ENCODE data around the gene GANAB.
"Not testable (repeated sequence)": the region's sequence is repeated elsewhere in the genome, so short reads cannot be mapped to it uniquely, and the experiment has no call there.

GANAB gene

GRCh38 chr11:62666259-62666926, 20.0 kb upstream of the GANAB start:
- no peak for DNase-seq

DNA sequence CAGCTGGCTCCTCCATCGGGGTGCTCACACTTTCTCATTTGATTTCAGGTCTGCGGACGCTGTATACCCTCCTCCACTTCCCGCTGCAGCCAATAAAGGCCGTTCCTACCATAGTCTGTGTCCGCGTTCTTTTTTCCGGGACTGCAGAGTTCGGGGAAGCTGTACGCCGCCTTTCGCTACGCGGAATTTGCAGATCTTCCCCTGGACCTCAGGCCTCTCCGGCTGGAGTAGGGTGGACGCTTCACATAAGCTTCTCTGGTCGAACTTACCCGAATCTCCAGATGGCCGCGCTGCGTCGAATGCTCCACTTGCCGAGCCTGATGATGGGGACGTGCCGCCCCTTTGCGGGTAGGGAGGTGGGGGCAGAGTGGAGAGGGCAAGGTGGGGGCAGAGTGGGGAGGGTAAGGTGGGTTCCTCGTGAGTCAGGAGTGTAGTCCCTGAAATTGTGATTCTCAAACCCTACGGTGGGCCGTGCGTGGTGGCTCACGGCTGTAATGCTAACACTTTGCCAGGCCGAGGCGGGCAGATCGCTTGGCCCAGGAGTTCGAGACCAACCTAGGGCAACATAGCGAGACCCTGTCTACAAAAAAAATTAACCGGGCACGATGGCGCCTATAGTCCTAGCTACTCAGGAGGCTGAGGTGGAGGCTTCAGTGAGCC, 19.3 kb upstream of the GANAB start:
- peak; percentile 81 for DNase-seq

DNA sequence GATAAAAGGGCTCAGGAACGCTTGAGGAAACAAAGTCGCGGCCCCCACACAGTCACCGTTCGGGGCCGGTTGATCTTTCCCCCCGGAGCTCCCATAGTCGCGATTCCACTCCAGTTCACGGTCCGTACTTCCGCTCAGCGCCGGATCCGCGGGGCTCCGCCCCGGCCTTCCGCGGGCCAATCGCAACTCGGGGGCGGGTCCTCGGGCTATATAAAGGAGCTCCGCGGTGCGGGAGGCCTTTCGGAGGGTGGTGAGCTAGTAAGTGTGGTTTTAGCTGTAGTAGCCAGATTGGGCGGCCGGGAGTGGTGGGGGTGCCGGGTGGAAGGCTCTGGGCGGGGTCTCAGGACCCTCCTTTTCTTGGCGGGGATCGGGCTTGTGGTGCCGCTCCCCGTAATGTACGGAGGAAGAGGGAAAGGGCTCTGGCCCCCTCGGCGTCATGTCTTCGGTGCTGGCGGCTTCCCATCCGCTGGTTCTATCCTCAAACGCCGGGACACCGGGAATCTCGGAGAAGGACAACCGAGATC, 18.7 kb upstream of the GANAB start, which contains the start of the genes C11orf98 and CSKMT:
Gene C11orf98 (minus strand): TSS at position 136 of the 524 bp plus-strand sequence. CDS start 41 bp downstream, at position 95.
Gene CSKMT (plus strand): TSS at position 238 of the 524 bp plus-strand sequence. CDS start 568 bp downstream, outside the sequence.
- DNase-seq = peak; percentile 96

DNA sequence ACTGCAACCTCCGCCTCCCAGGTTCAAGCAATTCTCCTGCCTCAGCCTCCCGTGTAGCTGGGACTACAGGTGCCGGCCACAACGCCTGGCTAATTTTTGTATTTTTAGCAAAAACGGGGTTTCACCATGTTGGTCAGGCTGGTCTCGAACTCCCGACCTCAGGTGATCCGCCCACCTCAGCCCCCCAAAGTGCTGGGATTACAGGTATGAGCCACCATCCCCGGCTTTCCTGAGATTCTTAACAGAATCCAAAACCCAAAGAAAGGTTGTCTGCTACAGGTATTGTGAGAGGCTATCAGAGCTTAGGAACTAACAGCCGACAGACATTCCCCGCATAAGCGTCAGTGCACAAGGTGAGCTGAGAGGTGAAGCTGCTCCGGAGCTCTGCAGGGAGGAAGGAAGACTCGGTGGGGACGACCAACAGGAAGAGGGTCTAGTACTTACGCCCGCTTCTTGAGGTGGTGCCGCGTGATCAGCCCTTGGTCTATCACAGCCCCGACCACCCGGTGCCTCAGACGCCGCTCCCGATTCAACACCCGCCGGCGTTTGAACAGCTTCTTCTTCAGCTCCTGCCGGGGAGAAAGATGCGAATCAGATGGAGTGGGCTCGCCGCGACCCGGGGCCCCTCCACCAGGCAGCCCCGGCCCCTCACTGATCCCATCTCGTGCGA, 18.1 kb upstream of the GANAB start:
- DNase-seq = peak; percentile 53

- DNase-seq = no peak
Measured at GRCh38 chr11:62656796-62657429, 10.5 kb upstream of the GANAB start.

DNA sequence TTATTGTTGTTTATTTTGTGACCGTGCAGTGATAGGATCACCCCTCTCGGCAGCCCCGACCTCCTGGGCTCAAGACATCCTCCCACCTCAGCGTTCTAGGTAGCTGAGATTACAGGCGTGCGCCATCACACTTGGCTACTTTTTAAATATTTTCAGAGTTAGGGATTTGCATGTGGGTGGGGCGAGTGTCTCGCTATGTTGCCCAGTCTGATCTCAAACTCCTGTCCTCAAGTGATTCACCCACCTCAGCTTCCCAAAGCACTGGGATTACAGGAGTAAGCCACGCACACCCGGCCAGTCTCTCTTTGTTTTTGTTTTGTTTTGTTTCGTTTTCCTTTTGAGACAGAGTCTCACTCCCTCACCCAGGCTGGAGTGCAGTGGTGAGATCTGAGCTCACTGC, 7.9 kb upstream of the GANAB start:
- DNase-seq = no peak

GRCh38 chr11:62652161-62653006, 6.0 kb upstream of the GANAB start:
- no peak for DNase-seq

- not testable (repeated sequence) for DNase-seq
Measured at GRCh38 chr11:62650283-62650682, 3.9 kb upstream of the GANAB start.

GRCh38 chr11:62649486-62649885, 3.1 kb upstream of the GANAB start:
- DNase-seq = no peak

DNA sequence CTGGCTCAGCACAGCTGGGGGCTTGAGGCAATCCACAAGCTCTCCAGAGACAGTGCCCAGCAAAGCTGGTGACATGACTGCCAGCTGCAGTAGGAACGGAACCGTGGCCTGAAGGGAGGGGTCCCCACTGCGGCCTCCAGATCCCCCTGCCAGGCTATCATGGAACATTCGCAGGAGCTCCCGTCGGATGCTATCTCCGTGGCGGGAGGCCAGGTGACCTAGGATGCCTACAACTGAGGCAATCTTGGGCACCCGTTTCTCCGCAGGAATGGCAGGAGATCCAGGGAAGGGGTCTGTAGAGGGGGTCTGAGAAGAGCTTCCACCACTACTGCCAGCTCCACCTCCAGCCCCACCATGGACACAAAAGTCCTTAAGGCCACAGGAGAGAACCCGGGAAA, 2.6 kb upstream of the GANAB start:
- no peak for DNase-seq

- no peak for DNase-seq
Measured at GRCh38 chr11:62648185-62648966, 2.0 kb upstream of the GANAB start.

DNA sequence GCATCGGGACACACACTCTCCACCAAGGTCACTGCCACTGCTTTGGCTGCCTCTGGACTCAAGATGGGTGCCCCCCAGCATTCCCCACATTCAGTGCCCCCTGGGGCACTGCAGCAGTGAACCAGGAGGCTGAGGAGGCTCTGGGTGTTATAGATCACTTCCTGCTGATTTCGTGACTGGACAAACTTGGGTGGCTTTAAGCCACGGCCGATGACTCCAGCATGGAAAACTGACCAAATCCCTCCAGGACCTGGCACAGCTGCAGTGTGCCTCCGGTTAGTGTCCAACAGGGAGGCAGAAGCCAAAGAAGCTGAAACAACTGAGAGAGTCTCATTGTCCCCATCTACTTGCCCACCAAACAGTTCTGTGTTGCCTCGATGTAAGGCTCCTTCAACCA, 1.2 kb upstream of the GANAB start:
- DNase-seq = no peak

GRCh38 chr11:62646825-62647608, 604 bp upstream of the GANAB start:
- no peak for DNase-seq

GRCh38 chr11:62645671-62645945, 805 bp downstream of the GANAB start:
- DNase-seq = no peak

DNA sequence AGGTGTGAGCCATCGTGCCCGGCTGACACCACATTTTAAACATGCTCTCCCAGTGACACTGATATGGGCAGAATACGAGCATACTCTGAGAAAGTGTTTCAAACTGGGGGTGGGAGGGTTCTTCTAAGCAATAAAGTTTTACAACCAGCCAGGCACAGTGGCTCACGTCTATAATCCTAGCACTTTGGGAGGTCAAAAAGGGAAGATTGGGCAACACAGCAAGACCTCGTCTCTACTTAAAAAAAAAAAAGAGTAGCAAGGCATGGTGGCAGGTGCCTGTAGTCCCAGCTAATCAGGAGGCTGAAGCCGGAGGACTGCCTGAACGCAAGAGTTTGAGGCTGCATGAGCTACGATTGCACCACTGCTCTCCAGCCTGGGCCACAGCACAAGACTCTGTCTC, 2.2 kb downstream of the GANAB start:
- DNase-seq = no peak

- no peak for DNase-seq
Measured at GRCh38 chr11:62632492-62632891, 13.9 kb downstream of the GANAB start.

- no peak for DNase-seq
Measured at GRCh38 chr11:62627713-62628112, 18.7 kb downstream of the GANAB start.

- no peak for DNase-seq
Measured at GRCh38 chr11:62622476-62623089, 23.8 kb downstream of the GANAB start.

DNA sequence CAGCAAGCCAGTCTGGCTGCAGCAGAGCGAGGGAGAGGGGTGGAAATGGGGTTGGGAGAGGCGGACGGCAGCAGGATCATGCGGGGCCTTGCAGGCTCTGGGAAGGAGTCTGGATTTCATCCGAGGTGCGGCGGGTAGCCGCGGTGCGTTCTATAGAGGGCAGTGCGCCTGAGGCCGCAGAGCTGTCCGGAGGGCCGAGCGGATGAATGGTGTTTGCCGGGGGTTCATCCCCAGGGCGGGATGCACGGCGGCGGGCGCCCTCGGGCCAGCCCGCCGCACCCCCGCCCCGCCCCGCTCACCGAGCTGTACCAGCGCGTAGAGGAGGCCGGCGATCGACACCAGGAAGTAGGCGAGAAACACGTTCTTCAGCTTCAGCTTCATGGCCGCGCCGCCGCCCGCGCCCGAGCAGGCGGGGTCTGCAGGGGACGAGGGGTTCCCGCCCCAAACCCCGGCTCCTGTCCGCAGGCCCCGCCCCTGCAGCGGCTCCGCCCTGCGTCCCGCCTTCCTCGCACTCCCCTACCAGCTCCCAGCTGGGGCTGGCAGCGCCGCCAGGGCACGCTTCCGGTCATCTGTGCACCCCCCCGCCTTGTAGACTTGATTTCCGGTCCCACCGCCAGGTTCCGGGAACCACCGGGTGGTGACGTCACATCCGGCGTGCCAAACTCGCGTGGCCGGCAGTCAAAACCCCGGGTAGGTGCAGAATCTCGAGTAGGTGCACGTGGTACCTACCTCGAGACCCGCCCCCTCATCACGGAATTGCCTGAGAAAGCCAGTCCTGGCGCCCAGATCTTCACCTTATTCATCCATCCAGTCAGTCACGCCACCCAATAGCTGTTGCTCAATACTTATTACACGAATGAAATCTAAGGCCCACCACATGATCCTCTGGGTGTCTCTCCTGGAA, 24.6 kb downstream of the GANAB start, which contains the start of gene B3GAT3:
Gene B3GAT3 (minus strand): TSS at position 420 of the 904 bp plus-strand sequence. CDS start 39 bp downstream, at position 381.
- DNase-seq = peak; percentile 98

All from activated CD8-positive, alpha-beta memory T cell treated with anti-CD3 and anti-CD28 coated beads, Interleukin-2, amount 50 U/mL, for 4 hours (primary cell).